ENCODE results near the gene ZFR. TPM values are rescaled to one million over a fixed set of nuclear protein-coding genes. Genes with fewer than 3 reads are reported as not detected.
A peak's percentile ranks its signal among the peaks of the same experiment; 100 is the strongest.
"Not testable (repeated sequence)": the region's sequence is repeated elsewhere in the genome, so short reads cannot be mapped to it uniquely, and the experiment has no call there.

ZFR gene
- total RNA-seq, 1 experiment from 2014 or later: 62.4 TPM

GRCh38 chr5:32322882-32323281 lies 121.7 kb downstream of the ZFR start:
- Histone ChIP-seq H3K27ac (ENCODE audit: insufficient read length, low read depth, low read length) (no peak overlapping the region), H3K4ac (ENCODE audit: low read depth, low read length) (no peak overlapping the region), H3K56ac (ENCODE audit: insufficient read length, low read depth, low read length) (no peak overlapping the region), H3K14ac (ENCODE audit: insufficient read depth, low read length) (no peak overlapping the region), H3K4me2 (ENCODE audit: insufficient read depth, insufficient read length, low read length) (no peak overlapping the region), H2AK5ac (ENCODE audit: insufficient read length, low read length) (no peak overlapping the region), H3K9ac (ENCODE audit: extremely low read depth, insufficient read length, low read length) (no peak overlapping the region), H4K8ac (replicated peaks; ENCODE audit: insufficient read length, low read depth, low read length) (no peak overlapping the region), H3K23ac (ENCODE audit: insufficient read length, low read depth, low read length) (no peak overlapping the region), H3K18ac (ENCODE audit: insufficient read length, low read depth, low read length) (no peak overlapping the region), H2BK20ac (ENCODE audit: low read depth, low read length, poor library complexity, severe bottlenecking) (no peak overlapping the region), H3K4me1 (ENCODE audit: insufficient read depth, low read length) (no peaks in the 10 kb centered on the region), H3K9me3 (ENCODE audit: control insufficient read depth, low read depth, low read length) (no peaks in the 10 kb centered on the region), H2BK12ac (ENCODE audit: insufficient read length, low read depth, low read length) (no peak overlapping the region), H3K27me3 (ENCODE audit: insufficient read depth, low read length) (no peaks in the 10 kb centered on the region), H2BK5ac (ENCODE audit: insufficient read length, low read length) (no peak overlapping the region), H2AFZ (ENCODE audit: low read length) (no peak overlapping the region), H2BK15ac (ENCODE audit: low read depth, low read length) (no peak overlapping the region), H3K79me2 (ENCODE audit: insufficient read depth, low read length) (no peaks in the 10 kb centered on the region), H4K5ac (ENCODE audit: insufficient read length, low read depth, low read length) (no peak overlapping the region), H4K91ac (ENCODE audit: insufficient read length, low read depth, low read length) (no peak overlapping the region), H2BK120ac (ENCODE audit: low read depth, low read length, poor library complexity, severe bottlenecking) (no peak overlapping the region), H3T11ph (ENCODE audit: low read length) (no peak overlapping the region), H4K20me1 (ENCODE audit: control insufficient read depth, insufficient read depth, insufficient read length) (no peaks in the 10 kb centered on the region), H3K79me1 (ENCODE audit: insufficient read depth, low read depth, low read length, poor library complexity, severe bottlenecking) (no peaks in the 10 kb centered on the region), H3K23me2 (ENCODE audit: insufficient read length, low read depth, low read length, poor library complexity, severe bottlenecking) (no peaks in the 10 kb centered on the region)
- TF ChIP-seq, protein P1, sequence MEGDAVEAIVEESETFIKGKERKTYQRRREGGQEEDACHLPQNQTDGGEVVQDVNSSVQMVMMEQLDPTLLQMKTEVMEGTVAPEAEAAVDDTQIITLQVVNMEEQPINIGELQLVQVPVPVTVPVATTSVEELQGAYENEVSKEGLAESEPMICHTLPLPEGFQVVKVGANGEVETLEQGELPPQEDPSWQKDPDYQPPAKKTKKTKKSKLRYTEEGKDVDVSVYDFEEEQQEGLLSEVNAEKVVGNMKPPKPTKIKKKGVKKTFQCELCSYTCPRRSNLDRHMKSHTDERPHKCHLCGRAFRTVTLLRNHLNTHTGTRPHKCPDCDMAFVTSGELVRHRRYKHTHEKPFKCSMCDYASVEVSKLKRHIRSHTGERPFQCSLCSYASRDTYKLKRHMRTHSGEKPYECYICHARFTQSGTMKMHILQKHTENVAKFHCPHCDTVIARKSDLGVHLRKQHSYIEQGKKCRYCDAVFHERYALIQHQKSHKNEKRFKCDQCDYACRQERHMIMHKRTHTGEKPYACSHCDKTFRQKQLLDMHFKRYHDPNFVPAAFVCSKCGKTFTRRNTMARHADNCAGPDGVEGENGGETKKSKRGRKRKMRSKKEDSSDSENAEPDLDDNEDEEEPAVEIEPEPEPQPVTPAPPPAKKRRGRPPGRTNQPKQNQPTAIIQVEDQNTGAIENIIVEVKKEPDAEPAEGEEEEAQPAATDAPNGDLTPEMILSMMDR (conservative IDR thresholded peaks at IDR 0.05): no peak
- no CpG with 5 or more reads among the region's 12 CpGs for WGBS (ENCODE audit: extremely low coverage, insufficient read length, low lambda C conversion rate)
- Mint-ChIP-seq H3K27ac (peak overlapping the region in 1 of 3 experiments; percentile 48; a peak in 1 of 7 replicates), H3K9me3 (peaks cover 5 to 6% of the 10 kb centered on the region in 2 experiments; a peak in 4 of 5 replicates), H3K4me3 (no peak overlapping the region), H3K4me1 (peaks cover 5% of the 10 kb centered on the region in 2 experiments; a peak in 1 of 4 replicates), H3K27me3 (ENCODE audit: low read depth) (no peaks in the 10 kb centered on the region), H3K36me3 (ENCODE audit: insufficient read depth in 1 of 3, low read depth in 3 of 3) (peaks cover 0 to 5% (median 0%) of the 10 kb centered on the region in 3 experiments; a peak in 2 of 7 replicates)
- no peak for DNase-seq

DNA sequence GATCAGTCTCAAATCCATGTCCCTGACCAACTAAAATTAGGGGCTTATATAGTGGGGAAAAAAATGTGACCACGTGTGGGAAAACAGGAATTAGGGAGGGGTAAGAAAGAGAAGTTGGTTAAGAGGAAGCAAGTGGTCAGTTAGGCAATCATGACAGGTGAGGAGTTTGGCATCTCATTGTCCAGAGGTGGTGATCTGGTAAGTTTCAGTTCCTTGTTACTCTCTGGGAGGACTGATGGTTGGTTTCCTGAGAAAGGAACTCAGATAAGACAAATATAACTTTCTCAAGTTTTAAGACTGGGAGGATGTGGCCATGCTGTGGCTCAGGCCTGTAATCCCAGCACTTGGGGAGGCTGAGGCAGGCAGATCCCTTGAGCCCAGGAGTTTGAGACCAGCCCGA lies 122.8 kb downstream of the ZFR start:
- not testable (repeated sequence) for H3K4ac ChIP-seq (ENCODE audit: low read depth, low read length); H3K27me3 ChIP-seq (ENCODE audit: insufficient read depth, low read length); H3K79me2 ChIP-seq (ENCODE audit: insufficient read depth, low read length); H4K91ac ChIP-seq (ENCODE audit: insufficient read length, low read depth, low read length); H3T11ph ChIP-seq (ENCODE audit: low read length); H3K27me3 Mint-ChIP-seq (ENCODE audit: low read depth); H2BK5ac ChIP-seq (ENCODE audit: insufficient read length, low read length); H2BK15ac ChIP-seq (ENCODE audit: low read depth, low read length); H3K27ac ChIP-seq (ENCODE audit: insufficient read length, low read depth, low read length); H4K8ac ChIP-seq (replicated peaks; ENCODE audit: insufficient read length, low read depth, low read length); H3K14ac ChIP-seq (ENCODE audit: insufficient read depth, low read length); H3K4me1 Mint-ChIP-seq; H3K9me3 ChIP-seq (ENCODE audit: control insufficient read depth, low read depth, low read length); H3K27ac Mint-ChIP-seq; H3K4me1 ChIP-seq (ENCODE audit: insufficient read depth, low read length); H2AK5ac ChIP-seq (ENCODE audit: insufficient read length, low read length); H2BK120ac ChIP-seq (ENCODE audit: low read depth, low read length, poor library complexity, severe bottlenecking); H2BK12ac ChIP-seq (ENCODE audit: insufficient read length, low read depth, low read length); H3K9ac ChIP-seq (ENCODE audit: extremely low read depth, insufficient read length, low read length); H3K4me2 ChIP-seq (ENCODE audit: insufficient read depth, insufficient read length, low read length); H3K36me3 Mint-ChIP-seq (ENCODE audit: insufficient read depth in 1 of 3, low read depth in 3 of 3); H3K23me2 ChIP-seq (ENCODE audit: insufficient read length, low read depth, low read length, poor library complexity, severe bottlenecking); H2BK20ac ChIP-seq (ENCODE audit: low read depth, low read length, poor library complexity, severe bottlenecking); H3K4me3 Mint-ChIP-seq; H3K23ac ChIP-seq (ENCODE audit: insufficient read length, low read depth, low read length); H2AFZ ChIP-seq (ENCODE audit: low read length); H3K9me3 Mint-ChIP-seq; H3K79me1 ChIP-seq (ENCODE audit: insufficient read depth, low read depth, low read length, poor library complexity, severe bottlenecking); H4K20me1 ChIP-seq (ENCODE audit: control insufficient read depth, insufficient read depth, insufficient read length); H3K18ac ChIP-seq (ENCODE audit: insufficient read length, low read depth, low read length); DNase-seq; H3K56ac ChIP-seq (ENCODE audit: insufficient read length, low read depth, low read length); H4K5ac ChIP-seq (ENCODE audit: insufficient read length, low read depth, low read length)
- no CpG with 5 or more reads among the region's 2 CpGs for WGBS (ENCODE audit: extremely low coverage, insufficient read length, low lambda C conversion rate)
